Loucy (cell line): ENCODE data around the gene MACF1.

Source experiments
- CTCF ChIP-seq: fragments of 200-600 bp; sonication (generic); conservative IDR thresholded peaks from 2 replicates; pipeline ENCODE4 v1.5.1; 2014; ENCODE audit warnings: mild to moderate bottlenecking, antibody characterized with exemption, low read length
- EZH2phosphoT487 ChIP-seq: fragments of 200-600 bp; IDR thresholded peaks from 2 replicates; pipeline ENCODE4 v1.6.1; 2018; ENCODE audit warnings: antibody characterized with exemption, mild to moderate bottlenecking, moderate library complexity, borderline replicate concordance

DNA sequence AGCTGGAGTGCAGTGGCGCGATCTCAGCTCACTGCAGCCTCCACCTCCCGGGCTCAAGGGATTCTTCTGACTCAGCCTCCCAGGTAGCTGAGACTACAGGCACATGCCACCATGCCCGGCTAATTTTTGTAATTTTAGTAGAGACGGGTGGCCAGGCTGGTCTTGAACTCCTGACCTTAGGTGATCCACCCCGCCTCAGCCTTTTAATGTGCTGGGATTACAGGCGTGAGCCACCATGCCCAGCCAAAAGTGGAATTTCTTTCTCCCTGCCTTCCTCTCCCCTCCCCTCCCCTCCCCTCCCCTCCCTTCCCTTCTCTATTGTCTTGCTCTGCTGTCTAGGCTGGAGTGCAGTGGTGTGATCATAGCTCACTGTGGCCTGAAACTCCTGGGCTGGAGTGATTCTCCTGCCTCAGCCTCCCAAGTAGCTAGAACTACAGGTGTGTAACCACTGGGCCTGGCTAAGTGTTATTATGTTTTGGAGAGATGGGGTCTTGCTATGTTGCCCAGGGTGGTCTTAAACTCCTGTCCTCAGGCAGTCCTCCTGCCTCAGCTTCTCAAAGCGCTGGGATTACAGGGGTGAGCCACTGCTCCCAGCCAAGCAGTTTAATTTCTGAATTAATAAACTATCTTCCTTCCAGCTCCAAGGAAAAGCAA is 10.0 kb upstream of the MACF1 start:
- TF ChIP-seq CTCF = no peak
- TF ChIP-seq EZH2phosphoT487 = no peak
